ENCODE measurements around the gene SLC22A23.

Gene SLC22A23

DNA sequence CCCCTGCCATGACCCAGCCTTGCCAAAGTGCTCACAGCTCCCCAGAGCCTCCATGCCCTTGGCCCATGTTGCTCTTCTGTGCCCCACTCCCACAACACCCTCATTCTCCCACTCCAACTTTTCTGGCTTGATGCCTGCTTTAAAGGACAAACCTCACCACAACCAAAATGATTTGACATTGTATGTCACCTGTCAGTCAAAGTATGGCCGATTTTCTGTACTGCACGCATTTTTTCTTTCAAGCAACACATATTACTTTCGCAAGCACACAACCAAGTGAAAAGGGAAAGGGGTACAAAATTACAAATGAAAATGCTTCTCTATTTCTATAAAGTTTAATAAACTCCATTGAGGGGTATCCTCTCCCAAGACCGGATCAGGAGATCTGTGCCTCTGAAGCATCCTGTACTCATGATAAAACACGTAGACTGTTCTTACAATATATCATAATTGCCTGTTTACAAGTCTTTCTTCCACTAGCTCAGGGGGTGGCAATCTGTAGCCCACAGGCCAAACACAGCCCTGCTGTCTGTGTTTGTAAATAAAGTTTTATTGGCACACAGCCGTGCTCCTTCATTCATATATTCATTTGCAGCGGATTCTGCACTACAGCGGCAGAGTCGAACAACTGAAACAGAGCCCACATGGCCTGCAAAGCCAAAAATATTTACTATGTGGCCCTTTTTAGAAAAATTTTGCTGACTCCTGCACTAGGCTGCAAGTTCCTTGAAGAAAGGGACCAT lies 32.5 kb downstream of the SLC22A23 start:
- intact Hi-C loops (cut with DNase I), result no loop called here
- DNase-seq, result no peak

DNA sequence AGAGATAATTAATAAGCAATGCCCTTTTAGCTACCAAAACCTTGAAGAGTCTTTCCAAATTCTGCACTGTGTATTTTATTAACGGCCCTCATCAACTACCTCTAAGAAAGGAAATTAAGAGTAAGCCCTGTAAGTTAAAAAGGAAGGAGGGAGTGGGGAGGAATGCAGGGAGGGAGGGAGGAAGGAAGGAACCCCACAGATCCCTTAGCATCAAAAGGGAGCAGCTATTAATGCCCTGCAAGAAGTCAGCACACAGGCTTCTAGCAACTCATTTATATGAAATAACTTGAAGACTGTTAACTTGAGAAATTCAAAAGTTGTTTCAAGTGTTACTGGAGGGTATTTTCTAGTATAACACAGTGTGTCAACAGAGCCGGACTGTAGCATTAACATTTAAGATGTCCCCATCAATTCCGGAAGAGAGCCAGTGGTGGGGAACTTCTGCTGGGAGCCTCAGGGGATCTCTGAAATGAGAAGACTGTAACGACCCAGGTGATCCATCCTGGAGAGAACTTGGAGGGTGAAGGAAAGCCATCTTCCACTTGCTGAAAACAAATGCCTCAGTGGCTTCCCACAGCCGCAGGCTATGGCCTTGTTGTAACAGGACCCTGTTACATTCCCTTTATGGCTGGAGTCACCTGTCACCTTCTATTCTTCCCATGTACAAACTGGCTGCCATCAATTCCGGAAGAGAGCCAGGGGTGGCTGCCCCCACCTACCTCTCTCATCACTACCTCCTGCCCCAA lies 33.2 kb downstream of the SLC22A23 start:
- DNase-seq, result no peak
- intact Hi-C loops (cut with DNase I), result no loop called here

DNA sequence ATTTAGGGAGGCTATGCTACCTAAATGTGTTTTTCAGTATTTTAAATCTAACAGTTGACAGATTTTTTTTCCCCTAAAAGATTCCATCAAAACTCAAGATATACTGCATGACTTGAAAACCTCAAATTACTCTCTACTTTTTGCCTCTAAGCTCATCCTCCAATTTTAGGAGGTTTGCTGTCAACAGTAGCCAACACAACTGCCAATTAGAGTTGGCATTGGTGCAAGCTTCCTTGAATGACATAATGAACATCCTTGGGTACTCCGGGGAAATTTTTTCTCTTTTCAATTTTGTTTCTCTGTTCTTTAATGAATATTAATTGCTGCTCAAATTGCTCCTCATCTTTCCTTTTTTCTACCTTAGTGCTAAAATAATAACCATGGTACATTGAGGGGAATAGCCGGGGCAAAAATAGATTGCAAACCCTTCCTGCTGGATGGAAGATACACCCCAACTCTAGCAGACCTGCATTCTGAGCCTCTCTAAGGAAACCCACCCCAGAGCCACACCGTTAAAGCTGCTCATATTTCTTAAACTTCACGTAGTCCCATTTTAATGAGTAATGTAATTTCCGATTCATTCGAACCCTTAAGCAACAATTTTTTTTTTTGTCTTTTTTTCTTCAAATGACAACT lies 34.3 kb downstream of the SLC22A23 start:
- DNase-seq, result no peak
- intact Hi-C loops (cut with DNase I), result no loop called here

DNA sequence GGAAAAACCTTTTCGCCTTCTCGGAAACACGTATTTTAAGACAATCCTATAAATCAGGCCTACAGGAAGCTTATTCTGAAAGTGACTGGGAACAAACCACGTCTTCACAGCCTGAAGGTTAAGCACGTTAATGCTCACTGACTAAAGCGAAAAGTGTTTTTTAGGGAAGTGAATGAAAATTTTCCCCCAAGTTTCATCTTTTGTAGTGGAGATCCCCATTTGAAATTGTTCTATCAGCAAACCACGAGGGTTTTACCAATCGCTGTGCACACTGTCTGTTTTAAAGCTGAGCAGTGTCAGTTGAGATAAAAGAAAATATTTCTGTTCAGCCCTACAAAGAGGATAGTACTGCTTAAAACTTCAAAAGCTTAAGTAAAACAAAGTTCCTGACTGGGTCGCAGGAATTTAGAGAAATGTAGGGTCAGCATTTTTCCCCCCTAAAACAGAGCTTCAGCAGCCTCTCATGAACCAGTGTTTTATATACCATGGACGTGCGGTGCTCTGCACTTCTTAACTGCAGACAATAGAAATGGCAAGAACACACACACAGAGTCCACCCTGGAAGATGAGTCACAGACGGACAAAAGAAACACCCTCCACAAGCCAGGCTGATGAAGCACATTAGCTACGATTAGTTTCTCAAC lies 34.9 kb downstream of the SLC22A23 start:
- no peak for DNase-seq

DNA sequence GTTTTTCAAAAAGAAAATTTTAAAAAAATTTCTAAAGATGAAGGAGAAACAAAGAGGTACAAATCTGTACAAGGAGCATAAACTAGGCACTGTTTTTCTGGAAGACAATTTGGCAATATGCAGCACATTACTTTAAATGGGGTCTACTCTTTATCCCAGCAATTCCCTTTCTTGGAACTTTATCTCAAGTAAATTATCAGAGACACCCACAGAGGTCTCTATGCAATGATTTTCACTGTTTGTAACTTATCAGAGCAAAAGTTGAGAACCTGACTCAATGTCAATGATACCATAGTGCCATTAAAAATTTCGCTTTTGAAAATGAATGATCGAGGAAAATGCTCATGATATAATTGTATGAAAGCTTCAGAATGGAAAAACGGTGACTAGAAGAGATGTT lies 35.7 kb downstream of the SLC22A23 start:
- no peak for DNase-seq
- intact Hi-C loops (cut with DNase I), result no loop called here

More for the DNA sequence above, 34.9 kb downstream of the SLC22A23 start:
- intact Hi-C loops (cut with DNase I), result no loop called here

DNA sequence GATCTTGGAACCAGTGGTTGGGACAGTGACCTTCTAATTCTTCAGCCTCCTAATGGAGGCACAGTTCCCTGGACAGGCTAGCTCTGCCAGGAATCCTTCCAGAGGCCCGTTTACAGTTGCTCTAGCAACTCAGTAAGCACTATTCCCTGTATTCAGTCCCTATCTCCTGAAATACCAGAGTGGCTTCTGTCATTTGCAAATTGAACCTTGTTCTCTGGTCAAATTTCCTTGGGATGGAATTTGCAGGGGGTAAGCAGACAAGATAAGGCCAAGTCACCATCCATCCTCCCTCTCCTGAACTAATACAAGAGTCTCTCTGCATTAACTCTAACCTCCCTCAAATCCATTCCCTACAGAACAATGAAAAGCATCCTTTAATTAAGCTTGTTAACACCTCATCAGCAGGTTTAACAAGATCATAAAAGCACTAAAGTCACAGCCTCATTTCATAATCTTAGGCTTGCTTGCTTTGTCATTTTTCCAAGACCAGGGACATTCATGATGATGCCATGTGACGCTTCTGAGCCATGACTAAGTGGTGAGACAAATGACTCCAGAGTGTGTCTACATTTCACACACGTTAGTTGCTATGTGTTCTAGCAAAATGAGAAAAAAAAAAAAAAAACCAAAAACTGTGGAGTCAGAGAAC lies 37.1 kb downstream of the SLC22A23 start:
- intact Hi-C loops (cut with DNase I), result no loop called here
- DNase-seq, result no peak

DNA sequence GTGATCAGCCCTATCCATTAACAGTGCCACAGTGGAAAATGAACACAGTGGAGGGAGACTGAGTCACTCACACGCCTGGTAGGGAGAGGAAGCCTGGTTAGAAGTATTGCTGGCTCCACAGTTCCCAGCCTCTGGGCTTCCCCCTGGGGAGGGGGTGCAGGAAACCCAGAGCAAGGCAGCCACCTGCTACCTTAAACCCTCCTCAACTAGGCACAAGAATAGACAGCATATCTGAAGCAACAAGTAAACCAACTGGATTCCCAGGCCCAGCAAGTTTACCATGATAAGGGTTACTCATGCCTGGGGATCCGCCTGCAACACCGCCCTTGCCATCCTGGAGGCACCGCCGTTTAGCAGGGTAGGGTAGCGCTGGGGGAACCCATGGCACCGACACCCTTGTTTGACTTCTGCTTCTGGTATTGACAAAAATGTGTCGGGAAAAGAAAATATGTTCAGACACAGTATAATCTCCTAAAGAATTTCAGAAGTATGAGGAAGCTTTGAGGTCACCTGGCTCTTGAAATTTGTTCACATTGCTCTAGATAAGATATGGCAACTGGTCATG lies 38.3 kb downstream of the SLC22A23 start:
- intact Hi-C loops (cut with DNase I), result no loop called here
- DNase-seq, result no peak

DNA sequence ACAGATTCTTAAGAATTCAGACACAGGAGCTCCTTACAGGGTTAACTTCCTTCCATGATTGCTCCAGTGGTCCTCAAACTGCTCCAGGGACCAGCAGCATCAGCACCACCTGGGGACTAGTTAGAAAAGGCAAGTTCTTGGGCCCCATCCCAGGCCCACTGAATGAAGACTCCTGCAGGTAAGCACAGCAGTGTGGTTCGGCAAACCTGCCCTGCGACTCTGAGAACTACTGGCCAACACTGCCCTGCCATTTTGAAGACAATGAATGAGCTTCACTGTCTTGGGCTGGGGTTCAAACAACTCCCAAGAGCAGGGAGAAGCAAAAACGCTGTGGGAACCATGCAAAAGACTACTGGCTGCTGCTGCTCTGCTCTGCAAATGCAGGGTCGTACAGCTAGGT lies 39.4 kb downstream of the SLC22A23 start:
- intact Hi-C loops (cut with DNase I), result no loop called here
- DNase-seq, result peak in 1 of 10 donors; percentile 68

DNA sequence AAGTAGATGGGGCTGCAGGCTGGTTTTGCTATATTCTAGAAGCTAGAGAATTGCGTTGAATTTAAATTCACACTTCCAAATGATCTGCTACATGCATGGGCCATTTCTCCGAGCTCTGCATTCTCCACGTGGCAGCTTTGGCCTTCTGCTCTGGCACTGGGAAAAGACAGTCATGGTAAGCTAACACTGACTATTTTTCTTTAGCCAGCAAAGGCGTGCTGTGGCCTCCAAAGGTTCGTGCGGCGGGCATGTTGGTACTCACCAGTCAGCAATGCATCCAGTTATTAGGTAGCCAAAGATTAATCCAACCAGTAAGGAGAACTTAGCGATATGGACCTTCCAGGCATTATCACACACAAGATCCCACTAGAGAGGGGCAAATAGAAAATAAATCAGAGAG lies 41.4 kb downstream of the SLC22A23 start:
- intact Hi-C loops (cut with DNase I), result no loop called here
- DNase-seq, result no peak

DNA sequence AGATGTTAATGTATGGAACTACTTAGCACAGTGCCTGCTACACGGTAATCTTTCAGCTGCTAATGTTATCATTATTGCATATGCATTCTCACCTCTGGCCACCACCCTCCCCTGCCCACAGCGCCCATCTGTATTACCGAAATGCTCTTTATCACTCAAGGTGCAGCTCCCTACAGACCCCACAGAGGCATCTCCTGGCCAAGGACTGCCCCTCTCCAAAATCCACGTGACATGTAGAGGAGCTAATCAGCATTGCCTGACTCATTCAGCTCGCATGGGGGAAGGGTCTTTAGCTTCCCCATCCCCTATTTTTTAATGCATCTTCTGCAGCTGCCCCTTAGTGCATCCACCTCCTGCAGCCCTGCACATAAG lies 41.8 kb downstream of the SLC22A23 start:
- intact Hi-C loops (cut with DNase I), result no loop called here
- no peak for DNase-seq

DNA sequence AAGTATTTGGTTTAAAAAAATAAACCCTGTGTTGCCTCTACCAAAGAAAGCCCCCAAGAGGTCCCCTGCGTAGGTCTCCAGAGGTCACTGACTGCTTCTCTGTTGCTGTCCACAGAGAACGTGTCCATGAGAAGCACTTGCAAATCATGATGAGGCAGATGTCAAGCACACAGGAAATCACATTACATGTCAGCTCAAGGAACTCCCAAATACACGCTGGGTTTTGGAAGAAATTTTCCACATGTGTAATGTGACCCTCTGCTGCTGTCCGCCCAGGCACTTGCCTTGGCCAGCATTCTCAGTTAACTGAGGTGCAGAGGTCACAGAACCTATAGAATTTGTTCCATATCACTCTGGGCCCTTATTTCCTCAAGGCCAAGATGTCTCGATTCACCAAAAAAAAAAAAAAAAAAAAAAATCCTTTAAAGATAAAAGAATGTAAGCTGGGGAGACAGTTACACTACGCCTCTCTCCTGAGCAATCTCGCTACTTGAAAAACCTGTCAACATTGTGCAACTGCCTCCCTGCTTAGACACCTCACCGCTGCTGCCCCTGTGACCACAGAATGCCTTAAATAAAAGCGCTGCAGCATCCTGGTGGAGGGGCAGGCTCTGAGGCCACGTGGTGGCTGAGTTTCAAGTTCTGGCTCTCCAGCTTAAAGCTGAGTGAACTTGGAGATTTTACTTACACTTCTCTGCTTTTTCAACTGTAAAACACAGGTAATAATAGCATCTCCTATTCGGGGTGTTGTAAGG lies 42.3 kb downstream of the SLC22A23 start:
- intact Hi-C loops (cut with DNase I), result loop anchor here (1.0 kb wide), 1 partner anchor 47 kb away; no protein-coding TSS in a partner anchor
- peak in 1 of 10 donors; percentile 10 for DNase-seq

DNA sequence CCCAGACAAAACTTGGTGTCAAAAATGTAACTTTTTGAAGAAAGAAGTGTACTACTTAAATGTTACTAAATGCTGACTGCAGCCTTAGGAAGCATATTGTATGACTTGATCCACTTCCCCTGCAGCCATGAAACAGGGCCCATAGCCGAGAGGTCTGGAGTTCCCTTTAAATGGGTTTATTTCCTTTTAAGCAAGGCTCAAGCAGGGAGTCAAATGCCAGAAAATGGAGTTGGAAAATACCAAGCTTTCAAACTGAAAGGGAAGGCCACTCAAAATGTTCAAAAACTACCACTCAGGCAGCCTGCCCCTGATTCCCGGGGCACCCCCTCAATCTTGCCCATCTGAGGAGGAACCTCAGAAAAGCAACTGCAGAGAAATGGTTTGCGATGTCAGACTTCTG lies 43.3 kb downstream of the SLC22A23 start:
- peak in 1 of 10 donors; percentile 3 for DNase-seq
- intact Hi-C loops (cut with DNase I), result no loop called here

DNA sequence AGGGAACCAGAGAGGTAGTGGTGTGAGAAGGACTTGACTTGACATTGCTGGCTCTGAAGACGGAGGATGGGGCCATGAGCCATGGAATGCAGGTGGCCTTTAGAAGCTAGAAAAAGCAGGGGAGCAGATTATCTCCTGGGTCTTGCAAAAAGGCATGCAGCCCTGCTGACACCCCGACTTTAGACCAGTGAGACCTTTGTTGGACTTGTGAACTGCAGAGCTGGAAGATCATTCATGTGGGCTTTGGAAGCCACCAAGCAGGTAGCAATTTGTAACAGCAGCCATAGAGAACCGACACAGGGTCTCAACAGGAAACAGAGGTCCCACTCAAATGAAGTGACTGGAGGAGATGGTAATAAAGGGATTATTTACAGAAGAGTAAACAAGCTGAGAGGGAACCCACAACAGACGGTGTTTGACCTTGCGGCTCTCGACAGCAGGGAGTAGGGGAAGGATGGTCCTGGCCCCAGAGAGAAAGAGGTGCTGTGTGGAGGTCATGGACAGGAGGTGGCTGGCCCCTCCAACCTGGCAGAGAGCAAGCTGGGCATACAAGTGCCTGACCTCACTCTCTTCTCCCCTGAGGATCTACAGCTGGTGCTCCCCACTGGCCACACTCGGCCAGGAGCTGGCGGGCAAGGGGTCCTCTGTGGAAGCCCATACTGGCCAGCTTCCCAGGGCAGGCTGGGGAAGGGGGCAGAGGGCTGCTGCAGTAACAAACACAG lies 43.9 kb downstream of the SLC22A23 start:
- intact Hi-C loops (cut with DNase I), result no loop called here
- DNase-seq, result peak in 1 of 10 donors; percentile 37

DNA sequence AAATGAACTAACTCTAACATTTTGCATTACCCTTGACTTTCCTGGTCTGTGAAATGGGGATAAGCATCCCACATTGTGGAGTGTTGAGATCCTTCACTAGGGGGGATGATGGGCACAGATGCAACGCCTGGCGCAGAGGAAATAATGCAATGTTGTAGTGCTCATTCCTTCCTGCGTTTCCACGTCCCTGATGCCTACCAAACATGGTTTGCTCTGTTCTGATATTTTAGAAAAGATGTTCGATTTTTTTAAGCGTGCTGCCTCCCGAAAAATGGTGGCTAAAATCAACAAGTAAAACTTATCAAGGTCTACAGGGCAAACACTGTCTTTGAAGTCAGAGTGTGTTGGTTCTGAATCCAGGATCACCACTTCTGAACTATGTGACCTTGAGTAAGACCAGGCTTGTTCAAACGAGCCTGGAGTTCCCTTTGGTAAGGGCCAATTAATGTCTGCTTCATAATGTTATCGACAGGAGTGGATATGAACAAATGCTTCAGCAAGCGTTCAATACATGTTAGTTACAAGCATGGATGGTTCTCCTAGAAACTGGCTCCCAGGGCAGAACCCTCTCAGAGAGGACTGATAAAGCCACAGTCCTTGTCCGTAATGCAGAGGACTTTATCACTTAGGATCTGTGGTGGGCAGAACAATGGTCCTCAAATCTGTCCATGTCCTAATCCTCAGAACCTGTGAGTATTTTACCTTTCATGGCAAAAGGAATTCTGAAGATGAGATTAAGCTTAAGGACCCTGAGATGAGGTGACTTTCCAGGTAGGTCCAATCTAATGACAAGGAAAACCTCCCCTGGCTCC lies 44.7 kb downstream of the SLC22A23 start:
- intact Hi-C loops (cut with DNase I), result no loop called here
- no peak for DNase-seq

DNA sequence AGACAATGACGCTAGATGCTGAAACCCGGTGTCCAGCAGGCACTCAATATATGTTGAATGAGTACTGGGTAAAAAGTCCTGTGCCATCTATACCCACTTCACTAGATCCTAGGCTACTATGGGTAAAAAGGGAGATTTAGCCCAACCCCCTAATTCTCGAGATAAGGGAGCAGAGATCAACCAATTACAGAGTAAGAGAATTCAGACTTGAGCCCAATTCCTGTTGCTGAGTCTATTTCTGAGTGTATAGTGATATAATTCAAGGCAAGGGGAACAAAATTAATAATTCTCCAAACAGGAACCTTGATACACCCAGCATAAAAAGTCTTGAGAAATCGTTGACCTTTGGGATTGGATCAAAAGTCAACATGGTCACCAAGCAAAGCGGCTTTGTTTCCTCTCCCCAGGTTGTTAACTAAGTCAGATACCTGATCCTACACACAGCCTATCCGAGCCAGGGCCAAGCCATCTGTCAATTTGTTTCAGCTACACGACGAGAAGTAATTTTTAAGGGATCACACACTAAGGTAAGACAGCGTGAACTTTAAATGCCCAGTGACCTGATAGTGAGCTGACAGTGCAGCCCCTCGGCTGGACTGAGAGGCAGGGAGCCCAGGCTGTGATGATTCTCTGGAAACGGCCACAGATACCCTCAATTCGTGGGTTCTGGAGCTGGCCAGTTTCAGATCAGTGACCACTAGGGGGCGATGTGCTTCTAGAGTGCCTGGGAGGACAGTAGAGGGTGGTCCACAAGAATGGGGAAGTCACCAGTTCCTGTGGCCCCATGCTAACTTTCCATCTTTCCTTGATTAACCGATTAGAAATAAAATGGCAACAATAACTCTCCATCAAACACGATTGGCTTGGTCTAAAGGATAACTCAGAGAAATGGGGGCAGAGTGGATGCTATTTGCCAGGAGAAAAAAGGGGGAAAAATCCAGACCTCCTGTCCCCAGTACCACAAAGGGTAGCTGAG lies 46.2 kb downstream of the SLC22A23 start:
- intact Hi-C loops (cut with DNase I), result no loop called here
- DNase-seq, result peak in 6 of 10 donors; percentile 44 to 92 (median 66)

DNA sequence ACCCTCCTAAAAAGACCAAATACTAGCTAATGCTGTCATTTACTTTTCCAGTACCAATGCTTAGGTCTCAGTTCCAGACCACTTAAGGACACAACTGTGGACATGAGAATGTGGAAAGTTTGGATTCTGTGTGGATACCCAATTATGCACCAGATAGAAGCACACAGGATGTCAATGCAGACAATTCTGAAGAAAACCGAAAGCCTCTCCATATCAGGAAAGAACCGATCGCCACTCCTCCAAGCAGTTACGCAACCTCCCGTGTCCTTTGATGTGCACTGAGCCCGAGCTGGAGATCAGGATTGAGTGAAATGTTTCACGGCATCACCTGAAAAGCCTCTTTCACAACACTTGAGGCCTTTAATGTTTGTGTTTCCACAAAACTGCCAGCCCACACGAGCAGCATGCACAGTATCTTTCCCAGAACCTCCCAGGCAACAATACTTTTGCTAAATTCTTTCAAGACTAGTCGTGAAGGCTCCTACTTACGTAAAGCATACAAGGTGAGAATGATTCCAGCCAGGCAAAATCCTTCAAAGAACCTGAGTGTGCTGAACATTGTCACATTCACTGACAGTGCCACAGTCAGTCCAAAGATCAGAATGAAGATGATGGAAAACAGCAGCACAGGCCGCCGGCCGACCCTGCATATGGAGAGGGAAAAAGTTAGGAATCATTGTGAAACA lies 47.0 kb downstream of the SLC22A23 start:
- intact Hi-C loops (cut with DNase I), result loop anchor here (5.0 kb wide), 1 partner anchor 322 kb away; no protein-coding TSS in a partner anchor
- DNase-seq, result no peak

All from posterior cingulate gyrus (tissue), 11 donors.